Naive thymus-derived CD4-positive, alpha-beta T cell (primary cell): ENCODE measurements around the gene CETN3. TPM values are rescaled to one million over a fixed set of nuclear protein-coding genes. Genes with fewer than 3 reads are reported as not detected.
"Not testable (repeated sequence)": the region's sequence is repeated elsewhere in the genome, so short reads cannot be mapped to it uniquely, and the experiment has no call there.

Experiments
- ATAC-seq: fragments of 150-1000 bp; cut with Tn5 transposase; 2 replicates; pipeline ENCODE4 v1.10.0; 2021; ENCODE audit warnings: mild to moderate bottlenecking, moderate library complexity
- CTCF ChIA-PET: fragments of 350-600 bp; sonication (Branson Sonifier 250); formaldehyde crosslinking; loops from one replicate; lab custom pipeline; 2021; ENCODE audit warnings: antibody characterized with exemption; lab: Charles Lee
- POLR2A ChIA-PET: fragments of 350-600 bp; sonication (Branson Sonifier 250); formaldehyde crosslinking; loops from one replicate; lab custom pipeline; 2021; ENCODE audit warnings: antibody characterized with exemption, inconsistent platforms; lab: Charles Lee
- DNase-seq, 9 donors: peaks; one replicate each; pipeline versions ENCODE4 v3.0.0 to v3.0.0-alpha.2; 2020 to 2022; ENCODE audit warnings: mixed read lengths in 1 of 9
- H3K27ac ChIP-seq: one replicate; pipeline ENCODE4 v1.7.0; 2013; ENCODE audit warnings: mild to moderate bottlenecking, low read depth, low read length, moderate library complexity
- H3K27me3 ChIP-seq, 2 donors: one replicate each; pipeline ENCODE4 v1.7.0; 2013; ENCODE audit warnings: low read length in 2 of 2, mild to moderate bottlenecking in 2 of 2, moderate library complexity in 2 of 2; ENCODE audit not compliant: control insufficient read depth in 2 of 2, insufficient read depth in 2 of 2
- H3K36me3 ChIP-seq, 3 experiments: 1 replicate in 2 of 3; 2 replicates in 1 of 3; pipeline ENCODE4 v1.7.0; 2013; ENCODE audit warnings: low read length in 3 of 3, mild to moderate bottlenecking in 3 of 3, moderate library complexity in 1 of 3; ENCODE audit not compliant: insufficient read depth in 3 of 3, control insufficient read depth in 2 of 3
- H3K4me1 ChIP-seq, 2 donors: one replicate each; pipeline ENCODE4 v1.7.0; 2013; ENCODE audit warnings: low read length in 2 of 2, mild to moderate bottlenecking in 2 of 2, moderate library complexity in 1 of 2; ENCODE audit not compliant: control insufficient read depth in 2 of 2, insufficient read depth in 2 of 2
- H3K4me3 ChIP-seq: 2 replicates; pipeline ENCODE4 v1.7.0; 2013; ENCODE audit warnings: mild to moderate bottlenecking, low read length
- H3K9me3 ChIP-seq, 3 experiments: 1 replicate in 2 of 3; 2 replicates in 1 of 3; pipeline ENCODE4 v1.7.0; 2013; ENCODE audit warnings: low read length in 3 of 3; ENCODE audit not compliant: control insufficient read depth in 2 of 3
- H3K27ac Mint-ChIP-seq, 9 donors: one replicate each; pipeline ENCODE4 v1.8.0; 2020 to 2022; ENCODE audit warnings: mixed read lengths in 9 of 9, mild to moderate bottlenecking in 8 of 9, moderate library complexity in 5 of 9, inconsistent platforms in 2 of 9
- H3K27me3 Mint-ChIP-seq, 5 donors: one replicate each; pipeline ENCODE4 v1.8.0; 2021 to 2022; ENCODE audit warnings: mixed read lengths in 5 of 5, mild to moderate bottlenecking in 1 of 5
- H3K36me3 Mint-ChIP-seq, 5 donors: one replicate each; pipeline ENCODE4 v1.8.0; 2020 to 2022; ENCODE audit warnings: mixed read lengths in 5 of 5, mild to moderate bottlenecking in 3 of 5, inconsistent platforms in 1 of 5
- H3K4me1 Mint-ChIP-seq, 7 donors: one replicate each; pipeline ENCODE4 v1.8.0; 2020 to 2022; ENCODE audit warnings: mixed read lengths in 7 of 7, mild to moderate bottlenecking in 3 of 7, inconsistent platforms in 1 of 7
- H3K4me3 Mint-ChIP-seq, 10 donors: one replicate each; pipeline ENCODE4 v1.8.0; 2020 to 2022; ENCODE audit warnings: mild to moderate bottlenecking in 10 of 10, mixed read lengths in 10 of 10, moderate library complexity in 6 of 10, inconsistent platforms in 2 of 10
- H3K9me3 Mint-ChIP-seq, 11 donors: one replicate each; pipeline ENCODE4 v1.8.0; 2020 to 2022; ENCODE audit warnings: mixed read lengths in 11 of 11, mild to moderate bottlenecking in 4 of 11, inconsistent platforms in 1 of 11, moderate library complexity in 1 of 11
- intact Hi-C, 2 donors: fragments of 100-400 bp; cut with micrococcal nuclease; formaldehyde crosslinking; loops; one replicate each; pipeline ENCODE4 v1.15.1; 2023
- polyA plus RNA-seq, 2 donors: library from polyadenylated mRNA; unstranded; fragments of 300-500 nt; fragmentation: Illumina TruSeq; gene quantifications; one replicate each; pipeline ENCODE4 v1.2.3, GENCODE V29; 2021
- total RNA-seq, 6 experiments: library from RNA in 5 of 6; stranded (reverse) in 5 of 6; gene quantifications; 1 replicate in 5 of 6; 2 replicates in 1 of 6; pipeline ENCODE4 v1.2.3 and lab custom pipeline; 2021 to 2026

Gene CETN3
- total and polyA plus RNA-seq, 7 experiments from 2014 or later, result 4.4 to 32.7 (median 26.0) TPM

DNA sequence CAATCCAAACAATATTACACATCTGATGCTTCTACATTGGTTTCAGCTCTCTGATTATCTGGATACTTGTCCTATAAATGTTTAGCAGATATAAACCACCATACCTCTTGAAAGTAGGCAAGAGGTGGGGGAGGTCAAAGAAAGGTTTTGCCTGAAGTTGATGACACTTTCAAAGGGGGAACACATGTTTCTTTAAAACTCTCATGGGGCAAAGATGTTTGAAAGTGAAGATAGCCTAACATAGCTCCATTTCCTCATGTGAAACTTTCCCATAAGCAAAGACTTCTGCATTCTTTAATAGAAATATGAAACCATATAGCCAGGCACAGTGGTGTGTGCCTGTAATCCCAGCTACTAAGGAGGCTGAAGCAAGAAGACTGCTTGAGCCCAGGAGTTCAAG lies 62.1 kb downstream of the CETN3 start:
- intact Hi-C loops, result no loop called here
- Histone ChIP-seq H3K27me3 (no peaks in the 10 kb centered on the region), H3K36me3 (no peaks in the 10 kb centered on the region), H3K9me3 (no peaks in the 10 kb centered on the region), H3K4me3 (no peak overlapping the region), H3K27ac (no peak overlapping the region), H3K4me1 (no peaks in the 10 kb centered on the region)
- DNase-seq, result no peak
- no peak overlapping the region for H3K27ac Mint-ChIP-seq
- no peaks in the 10 kb centered on the region for H3K36me3 Mint-ChIP-seq
- ChIA-PET CTCF (no interaction called here), POLR2A (no interaction called here)
- no peak overlapping the region for H3K4me3 Mint-ChIP-seq
- no peak for ATAC-seq
- H3K4me1 Mint-ChIP-seq, result peaks cover 0 to 2% (median 0%) of the 10 kb centered on the region in 7 donors
- H3K27me3 Mint-ChIP-seq, result peaks cover 14 to 39% (median 23%) of the 10 kb centered on the region in 5 donors
- peaks cover 0 to 2% (median 0%) of the 10 kb centered on the region in 11 donors for H3K9me3 Mint-ChIP-seq

GRCh38 chr5:90345684-90346083 lies 63.9 kb downstream of the CETN3 start:
- ChIA-PET POLR2A (no interaction called here), CTCF (no interaction called here)
- ATAC-seq (no peak), DNase-seq (no peak)
- intact Hi-C loops, result no loop called here
- Histone ChIP-seq H3K27ac (no peak overlapping the region), H3K27me3 (no peaks in the 10 kb centered on the region), H3K36me3 (no peaks in the 10 kb centered on the region), H3K9me3 (no peaks in the 10 kb centered on the region), H3K4me3 (no peak overlapping the region), H3K4me1 (no peaks in the 10 kb centered on the region)
- Mint-ChIP-seq H3K4me3 (no peak overlapping the region), H3K4me1 (peaks cover 0 to 2% (median 0%) of the 10 kb centered on the region in 7 donors), H3K9me3 (peaks cover 0 to 4% (median 0%) of the 10 kb centered on the region in 11 donors), H3K36me3 (no peaks in the 10 kb centered on the region), H3K27me3 (peaks cover 14 to 32% (median 26%) of the 10 kb centered on the region in 5 donors), H3K27ac (no peak overlapping the region)

DNA sequence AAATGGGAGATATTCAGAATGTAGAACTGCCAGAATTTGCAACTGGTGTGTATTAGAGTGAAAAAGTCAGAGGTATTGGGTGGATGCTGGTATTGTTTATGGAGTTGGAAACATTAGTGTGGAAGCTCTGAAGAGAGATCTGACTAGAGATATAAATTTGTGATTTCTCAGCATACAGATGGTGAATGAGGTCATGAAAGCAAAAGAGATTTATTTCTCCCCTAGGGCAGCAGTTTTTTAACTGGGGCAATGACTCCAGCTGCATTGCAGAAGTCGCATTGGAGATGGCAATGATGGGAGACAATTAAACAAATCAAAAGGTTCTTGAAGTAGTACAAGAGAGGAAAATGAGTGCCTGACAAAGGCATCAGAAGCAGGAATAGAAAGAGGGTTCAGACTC lies 64.9 kb downstream of the CETN3 start:
- H3K9me3 Mint-ChIP-seq, result peaks cover 0 to 4% (median 0%) of the 10 kb centered on the region in 11 donors
- POLR2A ChIA-PET, result no interaction called here
- CTCF ChIA-PET, result no interaction called here

GRCh38 chr5:90343731-90344130 lies 65.8 kb downstream of the CETN3 start:
- H3K27me3 ChIP-seq, H3K4me3 Mint-ChIP-seq, H3K4me1 Mint-ChIP-seq, H3K36me3 ChIP-seq, DNase-seq, H3K36me3 Mint-ChIP-seq, H3K9me3 Mint-ChIP-seq, H3K27ac Mint-ChIP-seq, H3K4me3 ChIP-seq, H3K27ac ChIP-seq, H3K4me1 ChIP-seq, CTCF ChIA-PET, POLR2A ChIA-PET, ATAC-seq, H3K9me3 ChIP-seq, intact Hi-C loops: not testable (repeated sequence)
- H3K27me3 Mint-ChIP-seq, result peaks cover 10 to 26% (median 22%) of the 10 kb centered on the region in 5 donors

More for the DNA sequence above, 64.9 kb downstream of the CETN3 start:
- Histone ChIP-seq H3K27me3 (no peaks in the 10 kb centered on the region), H3K27ac (no peak overlapping the region), H3K36me3 (no peaks in the 10 kb centered on the region), H3K4me1 (no peaks in the 10 kb centered on the region), H3K9me3 (no peaks in the 10 kb centered on the region), H3K4me3 (no peak overlapping the region)
- H3K27ac Mint-ChIP-seq, result no peak overlapping the region
- intact Hi-C loops, result no loop called here
- no peak overlapping the region for H3K4me3 Mint-ChIP-seq
- ATAC-seq, result no peak
- H3K27me3 Mint-ChIP-seq, result peaks cover 14 to 27% (median 24%) of the 10 kb centered on the region in 5 donors
- H3K4me1 Mint-ChIP-seq, result peaks cover 0 to 2% (median 0%) of the 10 kb centered on the region in 7 donors
- no peaks in the 10 kb centered on the region for H3K36me3 Mint-ChIP-seq
- no peak for DNase-seq

DNA sequence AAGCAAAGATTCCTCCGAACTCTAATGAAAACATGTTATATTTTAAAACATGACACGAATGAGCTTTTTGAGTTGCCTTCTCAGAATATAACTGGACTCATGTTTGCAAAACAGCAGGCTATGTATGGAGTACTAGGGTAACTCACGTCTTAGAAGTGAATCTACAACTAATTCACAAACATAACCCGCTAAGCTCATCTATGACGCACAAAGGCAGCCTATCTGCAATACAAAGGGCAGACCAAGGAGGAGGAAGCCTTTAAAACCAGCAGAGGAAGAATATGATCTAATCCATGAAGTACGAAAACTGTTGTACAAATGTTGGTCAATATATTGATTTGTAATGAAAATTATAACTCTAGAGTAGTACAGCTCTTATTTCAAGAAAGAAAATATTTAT lies 67.0 kb downstream of the CETN3 start:
- no peaks in the 10 kb centered on the region for H3K36me3 Mint-ChIP-seq
- no peaks in the 10 kb centered on the region for H3K27me3 ChIP-seq
- no peak overlapping the region for H3K4me3 Mint-ChIP-seq
- H3K27ac Mint-ChIP-seq, result no peak overlapping the region
- no peaks in the 10 kb centered on the region for H3K4me1 ChIP-seq
- ChIA-PET POLR2A (no interaction called here), CTCF (no interaction called here)
- H3K36me3 ChIP-seq, result no peaks in the 10 kb centered on the region
- H3K27ac ChIP-seq, result no peak overlapping the region
- intact Hi-C loops, result no loop called here
- H3K4me1 Mint-ChIP-seq, result peaks cover 0 to 4% (median 0%) of the 10 kb centered on the region in 7 donors
- H3K27me3 Mint-ChIP-seq, result peaks cover 8 to 29% (median 25%) of the 10 kb centered on the region in 5 donors
- DNase-seq, result no peak
- H3K4me3 ChIP-seq, result no peak overlapping the region
- no peaks in the 10 kb centered on the region for H3K9me3 ChIP-seq
- ATAC-seq, result no peak
- peaks cover 0 to 2% (median 0%) of the 10 kb centered on the region in 11 donors for H3K9me3 Mint-ChIP-seq

Other genes with a start within 250 kb of the CETN3 start
- gene MBLAC2, start 65.0 kb upstream of the CETN3 start, total RNA-seq, result 10 to 100 TPM in 2 of 5 experiments, 1 to 10 TPM in 3; 5.2 to 17.6 (median 7.1) TPM
- gene MBLAC2, start 65.0 kb upstream of the CETN3 start, polyA plus RNA-seq, result 1 to 10 TPM; 5.1 to 6.2 TPM
- 1 to 10 TPM in 3 of 5 experiments, under 1 TPM in 2; 0.51 to 3.0 (median 1.5) TPM for gene POLR3G, start 65.1 kb upstream of the CETN3 start, total RNA-seq
- under 1 TPM; 0.77 to 0.87 TPM for gene POLR3G, start 65.1 kb upstream of the CETN3 start, polyA plus RNA-seq
- 10 to 100 TPM; 15.8 to 32.0 (median 25.6) TPM for gene LYSMD3, start 119.8 kb upstream of the CETN3 start, total RNA-seq
- 10 to 100 TPM in 1 of 2 donors, 1 to 10 TPM in 1; 7.5 to 14.1 TPM for gene LYSMD3, start 119.8 kb upstream of the CETN3 start, polyA plus RNA-seq
- gene ADGRV1, start 149.0 kb upstream of the CETN3 start, total RNA-seq, result 1 to 10 TPM in 1 of 5 experiments, under 1 TPM in 1, not detected in 3; 0.32 to 1.1 TPM
- gene ADGRV1, start 149.0 kb upstream of the CETN3 start, polyA plus RNA-seq, result not detected